ENCODE data around the gene MT1B. TPM values are rescaled to one million over a fixed set of nuclear protein-coding genes. Genes with fewer than 3 reads are reported as not detected.
A peak's percentile ranks its signal among the peaks of the same experiment; 100 is the strongest.
"Not testable (repeated sequence)": the region's sequence is repeated elsewhere in the genome, so short reads cannot be mapped to it uniquely, and the experiment has no call there.

MT1B gene
- total RNA-seq, 2 experiments from 2014 or later: not detected

DNA sequence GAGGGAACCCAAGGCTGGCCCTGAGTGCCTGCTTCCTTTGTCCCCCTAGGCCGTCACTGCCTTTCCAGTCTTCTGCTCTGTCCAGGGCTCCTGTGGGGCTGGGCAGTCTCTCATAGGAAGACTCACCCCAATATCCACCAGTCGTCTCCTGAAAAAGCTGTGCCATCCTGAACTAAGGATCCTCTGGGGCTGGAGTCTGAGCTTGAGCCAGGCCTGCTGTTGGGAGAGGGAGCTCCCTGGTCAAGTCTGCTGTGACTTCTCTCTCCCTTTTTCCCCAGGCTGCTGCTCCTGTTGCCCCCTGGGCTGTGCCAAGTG, 18.9 kb downstream of the MT1B start:
- ChIA-PET POLR2A (interaction anchor here (0.9 to 1.3 kb wide), 4 partner anchors 8 to 319 kb away, joined by 3 to 5 read pairs (median 3); partner anchors contain the start of genes MT1F and MT1X), CTCF (interaction anchor here (6.9 kb wide), 1 partner anchor 31 kb away, joined by 59 read pairs; no protein-coding TSS in a partner anchor)
- peaks cover 56% of the 10 kb centered on the region for H3K4me1 Mint-ChIP-seq (ENCODE audit: low read depth)
- peaks cover 73% of the 10 kb centered on the region for H3K27me3 Mint-ChIP-seq (ENCODE audit: low read depth)
- H3K36me3 Mint-ChIP-seq (ENCODE audit: low read depth): no peaks in the 10 kb centered on the region
- no peak overlapping the region for H3K4me3 Mint-ChIP-seq
- H3K27ac Mint-ChIP-seq: no peak overlapping the region
- DNase-seq: no peak
- H3K9me3 Mint-ChIP-seq (ENCODE audit: insufficient read depth): no peaks in the 10 kb centered on the region
- no peak for ATAC-seq

DNA sequence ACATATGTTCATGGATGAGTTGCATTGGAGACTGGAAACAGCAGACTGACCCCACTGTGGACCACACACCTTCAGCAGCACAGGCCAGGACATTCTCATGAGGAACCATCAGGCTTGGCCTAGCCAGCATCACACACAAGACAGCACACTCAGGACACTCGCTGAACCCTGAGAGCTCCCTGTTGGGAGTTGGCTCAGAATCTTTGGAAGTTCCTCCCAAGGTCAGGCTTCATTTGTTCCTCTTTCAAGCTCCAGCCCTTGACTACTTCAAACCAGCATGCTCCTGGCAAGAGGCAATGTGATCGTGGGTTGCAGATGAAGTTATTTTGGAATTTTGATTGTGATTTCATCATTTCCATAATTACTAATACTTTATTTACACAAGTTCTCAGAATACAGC, 20.0 kb downstream of the MT1B start:
- not testable (repeated sequence) for H3K27ac Mint-ChIP-seq; ATAC-seq; H3K4me3 Mint-ChIP-seq; H3K9me3 Mint-ChIP-seq (ENCODE audit: insufficient read depth); DNase-seq; H3K36me3 Mint-ChIP-seq (ENCODE audit: low read depth)
- ChIA-PET CTCF (interaction anchor here (6.9 kb wide), 1 partner anchor 30 kb away, joined by 59 read pairs; no protein-coding TSS in a partner anchor), POLR2A (interaction anchor here (1.3 kb wide), 1 partner anchor 11 kb away, joined by 5 read pairs; the partner anchor contains the start of gene MT1X)
- H3K27me3 Mint-ChIP-seq (ENCODE audit: low read depth): peaks cover 65% of the 10 kb centered on the region
- H3K4me1 Mint-ChIP-seq (ENCODE audit: low read depth): peaks cover 56% of the 10 kb centered on the region

DNA sequence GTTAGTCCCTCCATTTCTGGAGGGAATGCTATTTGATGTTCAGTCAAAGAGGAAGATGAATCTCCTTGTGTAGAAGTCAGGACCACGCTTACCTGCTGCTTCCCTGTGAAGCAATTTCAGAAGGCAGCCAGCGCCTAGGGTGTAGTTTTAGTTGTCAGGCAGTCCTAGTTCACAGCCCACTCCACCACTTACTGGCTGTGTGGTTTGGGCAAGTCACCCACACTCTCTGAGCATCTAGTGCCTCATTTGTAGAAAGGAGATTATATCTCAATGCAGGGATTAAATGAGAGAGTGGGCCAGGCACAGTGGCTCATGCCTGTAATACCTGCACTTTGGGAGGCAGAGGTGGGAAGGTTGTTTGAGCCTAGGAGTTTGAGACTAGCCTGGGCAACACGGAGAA, 20.5 kb downstream of the MT1B start:
- CTCF ChIA-PET: interaction anchor here (1.4 to 6.9 kb wide), 4 partner anchors 26 to 137 kb away, joined by 3 to 59 read pairs (median 6); no protein-coding TSS in a partner anchor
- H3K4me3 Mint-ChIP-seq; POLR2A ChIA-PET; DNase-seq; H3K9me3 Mint-ChIP-seq (ENCODE audit: insufficient read depth); H3K36me3 Mint-ChIP-seq (ENCODE audit: low read depth); ATAC-seq; H3K27ac Mint-ChIP-seq: not testable (repeated sequence)
- Mint-ChIP-seq H3K27me3 (ENCODE audit: low read depth) (peaks cover 64% of the 10 kb centered on the region), H3K4me1 (ENCODE audit: low read depth) (peaks cover 54% of the 10 kb centered on the region)

DNA sequence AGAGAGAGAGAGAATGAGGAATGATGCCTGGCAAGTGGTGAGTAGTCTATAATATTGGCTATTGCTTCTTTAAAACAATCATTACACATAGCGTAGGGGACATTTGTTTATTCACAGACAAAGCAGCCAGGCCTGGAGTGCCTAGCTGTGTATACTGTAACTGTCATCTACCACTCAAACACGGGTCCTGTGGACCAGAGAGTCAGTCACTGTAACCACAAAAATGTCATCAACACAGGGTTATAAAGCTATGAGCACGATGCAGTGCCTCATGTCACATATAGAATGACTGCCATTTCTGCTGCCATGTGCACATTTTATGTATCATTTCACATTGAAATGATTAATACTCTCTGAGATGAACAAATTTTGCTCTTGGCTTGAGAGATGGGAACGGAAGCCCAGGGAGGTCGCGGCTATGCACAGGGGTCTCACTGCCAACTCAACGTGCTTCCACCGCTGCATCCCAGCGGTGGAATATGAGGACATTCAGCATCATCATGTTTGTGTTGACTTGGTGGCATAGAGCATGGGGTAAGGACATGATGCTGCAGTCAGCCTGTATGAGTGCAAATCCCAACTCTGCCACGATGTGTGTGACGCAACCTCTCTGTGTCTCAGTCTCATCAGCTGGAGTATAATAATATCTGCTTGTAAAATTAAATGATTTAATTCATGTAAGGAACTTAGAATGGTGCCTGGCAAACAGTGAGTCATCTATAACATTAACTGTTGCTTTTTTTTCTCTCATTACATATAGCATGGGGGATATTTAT, 21.3 kb downstream of the MT1B start:
- POLR2A ChIA-PET: interaction anchor here (0.9 kb wide), 1 partner anchor 10 kb away, joined by 3 read pairs; no protein-coding TSS in a partner anchor
- peaks cover 47% of the 10 kb centered on the region for H3K4me1 Mint-ChIP-seq (ENCODE audit: low read depth)
- no peak overlapping the region for H3K27ac Mint-ChIP-seq
- no peak for ATAC-seq
- no peaks in the 10 kb centered on the region for H3K36me3 Mint-ChIP-seq (ENCODE audit: low read depth)
- peaks cover 60% of the 10 kb centered on the region for H3K27me3 Mint-ChIP-seq (ENCODE audit: low read depth)
- no peak overlapping the region for H3K4me3 Mint-ChIP-seq
- no peak for DNase-seq
- CTCF ChIA-PET: interaction anchor here (1.0 to 6.9 kb wide), 8 partner anchors 11 to 136 kb away, joined by 3 to 59 read pairs (median 4); no protein-coding TSS in a partner anchor
- no peaks in the 10 kb centered on the region for H3K9me3 Mint-ChIP-seq (ENCODE audit: insufficient read depth)

DNA sequence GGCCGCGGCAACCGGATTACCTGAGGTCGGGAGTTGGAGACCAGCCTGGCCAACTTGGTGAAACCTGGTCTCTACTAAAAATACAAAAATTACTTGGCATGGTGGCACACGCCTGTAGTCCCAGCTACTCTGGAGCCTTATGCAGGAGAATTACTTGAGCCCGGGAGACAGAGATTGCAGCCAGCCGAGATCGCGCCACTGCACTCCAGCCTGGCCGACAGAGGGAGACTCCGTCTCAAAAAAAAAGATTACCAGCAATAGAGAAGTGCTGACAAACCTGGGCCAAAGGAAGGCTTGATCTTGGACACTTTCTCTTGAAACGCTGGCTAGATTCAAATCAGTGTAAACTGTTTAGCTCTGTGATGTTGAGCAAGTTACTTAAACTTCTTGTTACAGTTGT, 22.2 kb downstream of the MT1B start:
- no peak overlapping the region for H3K4me3 Mint-ChIP-seq
- H3K9me3 Mint-ChIP-seq (ENCODE audit: insufficient read depth): no peaks in the 10 kb centered on the region
- POLR2A ChIA-PET: interaction anchor here (0.7 kb wide), 1 partner anchor 258 kb away, joined by 3 read pairs; no protein-coding TSS in a partner anchor
- CTCF ChIA-PET: interaction anchor here (0.7 to 6.9 kb wide), 11 partner anchors 9 to 812 kb away, joined by 3 to 59 read pairs (median 4); partner anchors contain the start of genes DOK4 and MT1X
- no peaks in the 10 kb centered on the region for H3K36me3 Mint-ChIP-seq (ENCODE audit: low read depth)
- H3K4me1 Mint-ChIP-seq (ENCODE audit: low read depth): peaks cover 38% of the 10 kb centered on the region
- DNase-seq (peak; percentile 51), ATAC-seq (peak; percentile 44)
- peaks cover 51% of the 10 kb centered on the region for H3K27me3 Mint-ChIP-seq (ENCODE audit: low read depth)
- no peak overlapping the region for H3K27ac Mint-ChIP-seq

DNA sequence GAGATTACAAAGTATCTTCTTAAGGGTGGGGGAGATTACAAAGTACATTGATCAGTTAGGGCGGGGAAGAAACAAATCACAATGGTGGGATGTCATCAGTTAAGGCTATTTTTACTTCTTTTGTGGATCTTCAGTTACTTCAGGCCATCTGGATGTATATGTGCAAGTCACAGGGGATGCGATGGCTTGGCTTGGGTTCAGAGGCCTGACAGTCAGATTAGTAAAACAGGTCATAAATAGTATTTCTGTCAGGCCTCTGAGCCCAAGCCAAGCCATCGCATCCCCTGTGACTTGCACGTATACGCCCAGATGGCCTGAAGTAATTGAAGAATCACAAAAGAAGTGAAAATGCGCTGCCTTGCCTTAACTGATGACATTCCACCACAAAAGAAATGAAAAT, 22.9 kb downstream of the MT1B start:
- POLR2A ChIA-PET: interaction anchor here (0.7 kb wide), 1 partner anchor 257 kb away, joined by 3 read pairs; no protein-coding TSS in a partner anchor

DNA sequence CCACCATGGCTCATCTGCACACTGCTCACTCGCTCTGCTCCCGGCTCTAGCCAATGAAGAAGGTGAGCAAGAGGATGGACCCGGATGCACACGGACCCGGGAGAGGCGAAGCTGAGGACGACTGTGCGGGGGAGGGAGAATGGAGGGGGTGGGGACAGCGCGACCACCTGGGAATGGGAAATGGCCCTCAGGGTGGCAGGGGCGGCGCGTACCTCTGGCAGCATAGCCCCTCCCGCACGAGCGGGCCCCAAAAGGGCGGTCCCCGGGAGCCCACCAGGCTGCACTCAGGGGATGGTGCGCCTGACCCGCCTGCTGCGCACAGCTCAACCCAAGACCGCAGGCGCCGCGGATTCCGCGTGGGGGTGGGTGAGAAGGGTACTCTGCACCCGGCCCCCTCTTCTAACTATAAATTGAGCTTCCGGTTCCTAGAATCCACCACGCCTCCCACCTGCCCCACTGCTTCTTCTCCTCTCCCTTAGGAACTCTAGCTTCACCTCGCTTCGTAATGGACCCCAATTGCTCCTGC, 24.1 kb downstream of the MT1B start:
- ATAC-seq (peak; percentile 89), DNase-seq (peak; percentile 73)
- H3K27me3 Mint-ChIP-seq (ENCODE audit: low read depth): peaks cover 33% of the 10 kb centered on the region
- peak overlapping the region; percentile 53 for H3K27ac Mint-ChIP-seq
- peak overlapping the region; percentile 61 for H3K4me3 Mint-ChIP-seq
- no peaks in the 10 kb centered on the region for H3K36me3 Mint-ChIP-seq (ENCODE audit: low read depth)
- POLR2A ChIA-PET: interaction anchor here (0.6 to 1.0 kb wide), 5 partner anchors 8 to 90 kb away, joined by 3 to 4 read pairs (median 3); partner anchors contain the start of gene MT1G
- no peaks in the 10 kb centered on the region for H3K9me3 Mint-ChIP-seq (ENCODE audit: insufficient read depth)
- CTCF ChIA-PET: interaction anchor here (0.8 to 3.9 kb wide), 8 partner anchors 12 to 275 kb away, joined by 3 to 35 read pairs (median 3); no protein-coding TSS in a partner anchor
- peaks cover 33% of the 10 kb centered on the region for H3K4me1 Mint-ChIP-seq (ENCODE audit: low read depth)

More for the DNA sequence above, 22.9 kb downstream of the MT1B start:
- Mint-ChIP-seq H3K4me1 (ENCODE audit: low read depth) (peaks cover 33% of the 10 kb centered on the region), H3K27me3 (ENCODE audit: low read depth) (peaks cover 45% of the 10 kb centered on the region)
- not testable (repeated sequence) for DNase-seq; H3K9me3 Mint-ChIP-seq (ENCODE audit: insufficient read depth); ATAC-seq; H3K27ac Mint-ChIP-seq; H3K36me3 Mint-ChIP-seq (ENCODE audit: low read depth); H3K4me3 Mint-ChIP-seq
- CTCF ChIA-PET: interaction anchor here (0.7 to 6.9 kb wide), 8 partner anchors 8 to 812 kb away, joined by 3 to 59 read pairs (median 5); partner anchors contain the start of genes DOK4 and MT1X

DNA sequence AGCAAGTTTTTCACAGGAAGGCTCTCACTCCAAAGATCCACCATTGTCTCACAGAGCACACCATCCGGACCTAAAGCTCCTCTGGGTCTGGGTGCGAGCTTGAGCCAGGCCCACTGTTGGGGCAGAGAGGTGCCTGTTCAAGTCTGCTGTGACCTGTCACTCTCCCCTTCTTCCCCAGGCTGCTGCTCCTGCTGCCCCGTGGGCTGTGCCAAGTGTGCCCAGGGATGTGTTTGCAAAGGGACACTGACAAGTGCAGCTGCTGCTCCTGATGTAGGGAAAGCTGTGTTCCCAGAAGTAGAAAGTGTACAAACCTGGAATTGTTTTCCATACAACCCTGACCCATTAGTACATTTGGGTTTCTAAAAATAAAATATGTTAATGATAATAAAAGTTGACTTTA, 25.8 kb downstream of the MT1B start:
- Mint-ChIP-seq H3K4me1 (ENCODE audit: low read depth) (peaks cover 45% of the 10 kb centered on the region), H3K4me3 (no peak overlapping the region), H3K9me3 (ENCODE audit: insufficient read depth) (no peaks in the 10 kb centered on the region), H3K27ac (no peak overlapping the region), H3K27me3 (ENCODE audit: low read depth) (peaks cover 20% of the 10 kb centered on the region), H3K36me3 (ENCODE audit: low read depth) (no peaks in the 10 kb centered on the region)
- POLR2A ChIA-PET: interaction anchor here (1.5 kb wide), 1 partner anchor 7 kb away, joined by 3 read pairs; no protein-coding TSS in a partner anchor
- CTCF ChIA-PET: interaction anchor here (2.0 to 3.9 kb wide), 3 partner anchors 15 to 34 kb away, joined by 6 to 35 read pairs (median 7); no protein-coding TSS in a partner anchor
- DNase-seq (no peak), ATAC-seq (no peak)

DNA sequence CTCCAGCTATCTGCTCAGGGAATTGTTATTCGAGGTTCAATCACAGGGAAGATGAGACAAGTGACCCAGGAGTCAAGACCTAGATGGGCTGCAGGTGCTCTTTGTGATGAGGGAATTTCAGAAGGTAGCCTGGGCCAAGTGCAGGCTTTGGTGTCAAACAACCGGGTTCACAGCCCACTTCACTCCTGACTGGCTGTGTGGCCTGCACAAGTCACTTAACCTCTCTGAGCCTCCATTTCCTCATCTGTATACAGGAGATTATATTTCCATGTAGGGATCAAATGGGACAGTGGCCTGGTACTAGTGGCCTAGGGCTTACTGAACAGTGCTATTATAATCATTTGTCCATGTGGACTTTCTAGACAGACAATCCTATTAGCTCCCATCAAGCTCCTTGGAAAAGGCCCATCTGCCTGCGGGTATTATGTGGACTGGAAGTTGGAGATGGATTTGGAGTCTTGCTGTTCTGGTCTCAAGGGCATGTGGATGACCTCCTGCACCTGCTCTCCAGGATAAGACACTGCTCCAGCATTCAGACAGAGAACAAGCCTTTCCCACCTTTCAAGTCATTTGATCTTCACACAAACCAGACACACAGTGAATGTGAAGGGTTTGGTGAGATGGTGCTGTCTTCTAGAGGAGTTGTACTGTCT, 27.5 kb downstream of the MT1B start:
- no peak for ATAC-seq
- ChIA-PET CTCF (interaction anchor here (0.8 to 3.9 kb wide), 4 partner anchors 17 to 101 kb away, joined by 3 to 35 read pairs (median 8); no protein-coding TSS in a partner anchor), POLR2A (interaction anchor here (0.9 to 1.5 kb wide), 2 partner anchors 9 to 30 kb away, joined by 3 read pairs; no protein-coding TSS in a partner anchor)
- Mint-ChIP-seq H3K4me1 (ENCODE audit: low read depth) (peaks cover 49% of the 10 kb centered on the region), H3K27ac (no peak overlapping the region), H3K27me3 (ENCODE audit: low read depth) (peaks cover 5% of the 10 kb centered on the region), H3K9me3 (ENCODE audit: insufficient read depth) (no peaks in the 10 kb centered on the region), H3K4me3 (no peak overlapping the region), H3K36me3 (ENCODE audit: low read depth) (peaks cover 2% of the 10 kb centered on the region)
- DNase-seq: no peak

DNA sequence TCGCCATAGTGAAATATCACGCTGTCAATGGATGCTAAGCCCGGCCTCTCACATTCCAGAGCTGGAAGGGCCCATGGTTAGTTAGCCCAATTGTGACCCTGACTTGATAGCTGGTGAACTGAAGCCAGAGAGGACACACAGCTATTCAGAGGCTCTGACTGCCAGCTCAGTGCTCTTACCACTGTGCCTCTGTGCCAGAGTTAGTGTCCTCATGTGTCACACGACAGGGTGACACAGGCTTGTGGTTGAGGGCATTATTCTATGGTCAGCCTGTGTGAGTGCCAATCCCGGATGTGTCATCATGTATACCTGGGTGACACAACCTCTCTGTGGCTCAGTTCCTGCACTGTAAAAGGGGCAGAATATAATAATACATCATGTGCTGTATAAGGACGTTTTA, 28.1 kb downstream of the MT1B start:
- Mint-ChIP-seq H3K27me3 (ENCODE audit: low read depth) (peaks cover 3% of the 10 kb centered on the region), H3K9me3 (ENCODE audit: insufficient read depth) (no peaks in the 10 kb centered on the region), H3K4me3 (no peak overlapping the region), H3K27ac (no peak overlapping the region), H3K4me1 (ENCODE audit: low read depth) (peaks cover 50% of the 10 kb centered on the region), H3K36me3 (ENCODE audit: low read depth) (peaks cover 5% of the 10 kb centered on the region)
- CTCF ChIA-PET: interaction anchor here (0.8 to 1.8 kb wide), 2 partner anchors 22 to 101 kb away, joined by 3 to 10 read pairs; no protein-coding TSS in a partner anchor
- ATAC-seq: no peak
- DNase-seq: no peak
- POLR2A ChIA-PET: interaction anchor here (0.9 kb wide), 1 partner anchor 29 kb away, joined by 3 read pairs; no protein-coding TSS in a partner anchor

All from activated CD8-positive, alpha-beta T cell treated with anti-CD3 and anti-CD28 coated beads, Interleukin-2, amount 10 ng/mL, durations not matched to agents 7 days and 5 days (primary cell).